GM12878 (cell line): ENCODE measurements around the gene NGFR. TPM values are rescaled to one million over a fixed set of nuclear protein-coding genes. Genes with fewer than 3 reads are reported as not detected.
A peak's percentile ranks its signal among the peaks of the same experiment; 100 is the strongest.

ENCODE experiments used
- BHLHE40 ChIP-seq, 2 experiments: fragments of 450-650 bp in 1 of 2; IDR thresholded peaks; 2 replicates each; pipeline ENCODE4 v1.6.1; 2011 to 2017; ENCODE audit warnings: low read depth in 2 of 2, borderline replicate concordance in 1 of 2, improper control_type of control experiment in 1 of 2, low read length in 1 of 2, mild to moderate bottlenecking in 1 of 2
- BMI1 ChIP-seq: fragments of 450-650 bp; IDR thresholded peaks from 2 replicates; pipeline ENCODE4 v1.6.1; 2016; ENCODE audit warnings: mild to moderate bottlenecking, moderate library complexity, borderline replicate concordance
- CBFB ChIP-seq: IDR thresholded peaks from 2 replicates; pipeline ENCODE4 v1.6.1; 2016; ENCODE audit warnings: antibody characterized with exemption, low read depth
- CBX3 ChIP-seq: fragments of 200-600 bp; sonication (generic); IDR thresholded peaks from 2 replicates; pipeline ENCODE4 v1.6.1; 2016; ENCODE audit warnings: low read depth, borderline replicate concordance
- CHD1 ChIP-seq: IDR thresholded peaks from 2 replicates; pipeline ENCODE4 v1.6.1; 2012; ENCODE audit warnings: low read depth, low read length, improper control_type of control experiment
- CREB1 ChIP-seq: IDR thresholded peaks from 2 replicates; pipeline ENCODE4 v1.6.1; 2012; ENCODE audit warnings: low read depth, mild to moderate bottlenecking, inconsistent platforms
- KDM1A ChIP-seq: fragments of 200-600 bp; sonication (generic); IDR thresholded peaks from 2 replicates; pipeline ENCODE4 v1.6.1; 2016; ENCODE audit warnings: borderline replicate concordance
- MTA2 ChIP-seq: fragments of 450-650 bp; IDR thresholded peaks from 2 replicates; pipeline ENCODE4 v1.6.1; 2016; ENCODE audit warnings: low read depth, mild to moderate bottlenecking, moderate library complexity
- MXI1 ChIP-seq: fragments of 150-350 bp; IDR thresholded peaks from 2 replicates; pipeline ENCODE4 v1.6.1; 2011; ENCODE audit warnings: low read depth, mild to moderate bottlenecking, inconsistent platforms, low read length, improper control_type of control experiment
- NFYB ChIP-seq: IDR thresholded peaks from 2 replicates; pipeline ENCODE4 v1.6.1; 2011; ENCODE audit warnings: low read depth, mild to moderate bottlenecking, low read length, improper control_type of control experiment, moderate library complexity; ENCODE audit not compliant: insufficient read depth
- NKRF ChIP-seq: fragments of 450-650 bp; conservative IDR thresholded peaks from 2 replicates; pipeline ENCODE4 v1.6.1; 2017; ENCODE audit warnings: mild to moderate bottlenecking, moderate library complexity
- NRF1 ChIP-seq: conservative IDR thresholded peaks from 2 replicates; pipeline ENCODE4 v1.6.1; 2011; ENCODE audit warnings: mild to moderate bottlenecking, low read depth, low read length, improper control_type of control experiment
- POLR2AphosphoS5 ChIP-seq: IDR thresholded peaks from 2 replicates; pipeline ENCODE4 v1.6.1; 2011; ENCODE audit warnings: mild to moderate bottlenecking, low read length, inconsistent platforms
- RAD21 ChIP-seq: IDR thresholded peaks from 2 replicates; pipeline ENCODE4 v1.6.1; 2011; ENCODE audit warnings: mild to moderate bottlenecking, low read depth, low read length, moderate library complexity; ENCODE audit not compliant: insufficient read depth
- RELA ChIP-seq: fragments of 450-650 bp; IDR thresholded peaks from 2 replicates; pipeline ENCODE4 v1.8.0; 2014; ENCODE audit warnings: borderline replicate concordance; ENCODE audit not compliant: partially characterized antibody
- SP1 ChIP-seq: IDR thresholded peaks from one replicate; pipeline ENCODE4 v1.6.1; 2011; ENCODE audit warnings: low read depth, low read length
- SREBF2 ChIP-seq: IDR thresholded peaks from 2 replicates; pipeline ENCODE4 v1.6.1; 2012; ENCODE audit warnings: mild to moderate bottlenecking, low read length
- SUZ12 ChIP-seq: fragments of 200-600 bp; sonication (generic); IDR thresholded peaks from one replicate; pipeline ENCODE4 v1.6.1; 2018; ENCODE audit warnings: antibody characterized with exemption, mild to moderate bottlenecking; ENCODE audit not compliant: unreplicated experiment
- USF2 ChIP-seq: IDR thresholded peaks from 2 replicates; pipeline ENCODE4 v1.6.1; 2011; ENCODE audit warnings: low read depth, low read length, improper control_type of control experiment, borderline replicate concordance
- YY1 ChIP-seq: IDR thresholded peaks from 2 replicates; pipeline ENCODE4 v1.6.1; 2011; ENCODE audit warnings: low read depth, mild to moderate bottlenecking, low read length
- ZBTB40 ChIP-seq: fragments of 450-650 bp; IDR thresholded peaks from 2 replicates; pipeline ENCODE4 v1.6.1; 2016; ENCODE audit warnings: mild to moderate bottlenecking, moderate library complexity, borderline replicate concordance
- polyA plus RNA-seq, 11 experiments: library from polyadenylated mRNA; depleted of rRNA in 4 of 11; unstranded in 6 of 11; stranded (reverse) in 5 of 11; fragments of >200 nt; fragmentation: Nextera tagmentation in 4 of 11; fragmentation: Illumina TruSeq in 1 of 11; extraction: Ambion mirVana in 4 of 11; extraction: Trizol in 1 of 11; gene quantifications; 1 replicate in 1 of 11; 2 replicates in 10 of 11; pipeline versions ENCODE4 v1.2.1 to v1.2.3, GENCODE V29; 2011 to 2016; ENCODE audit warnings: inconsistent platforms in 2 of 11, missing spikeins in 2 of 11, low read depth in 1 of 11
- total RNA-seq, 4 experiments: library from RNA; depleted of rRNA in 3 of 4; stranded (reverse); fragments of >200 nt in 3 of 4; fragmentation: Illumina TruSeq in 1 of 4; extraction: Trizol in 1 of 4; gene quantifications; 2 replicates each; pipeline versions ENCODE4 v1.2.1 to v1.2.3, GENCODE V29; 2013 to 2021

The NGFR gene
- total and polyA plus RNA-seq, 10 of the 15 experiments (the other 5 are each of a cell fraction or from before 2014, with no cell fraction given) = 0.05 to 0.28 (median 0.08) TPM; not detected in 1

DNA sequence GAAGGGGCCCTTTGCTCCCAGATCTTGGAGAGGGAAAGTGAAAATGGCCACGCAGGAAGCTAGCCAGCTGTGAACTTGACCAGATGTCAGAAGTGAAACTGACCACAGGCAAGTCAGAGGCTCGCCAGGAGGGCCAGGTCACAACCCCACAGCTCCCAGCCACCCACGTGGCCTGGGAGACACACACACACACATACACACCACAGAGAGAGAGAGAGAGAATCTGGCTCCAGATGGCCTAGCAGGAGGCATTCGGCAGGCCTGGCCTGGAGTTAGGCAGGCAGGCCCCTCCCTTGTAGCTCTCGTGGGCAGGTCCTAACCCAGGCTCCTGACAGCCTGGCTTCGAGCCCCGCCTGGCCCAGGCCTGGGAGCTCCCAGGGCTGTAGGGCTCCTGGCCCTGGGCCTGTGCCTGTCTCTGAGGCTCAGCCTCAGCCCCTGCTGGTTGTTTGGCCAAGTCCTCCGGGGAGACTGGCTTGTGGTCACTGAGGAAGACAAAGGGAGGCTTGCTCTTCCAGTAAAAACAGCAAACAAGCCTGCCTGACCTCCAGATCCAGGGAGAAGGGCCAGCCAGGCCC lies 20.2 kb downstream of the NGFR start (continued):
- TF ChIP-seq RELA = peak; percentile 55
- TF ChIP-seq CREB1 = peak; percentile 74; the same call in 1 of the 2 replicates
- no peak for TF ChIP-seq ZBTB40
- TF ChIP-seq NKRF = no peak
- TF ChIP-seq BMI1 = peak; percentile 13; the same call in 1 of the 2 replicates
- no peak for TF ChIP-seq NFYB
- no peak for TF ChIP-seq SUZ12
- peak; percentile 56 to 69; a peak in 2 of 4 replicates for TF ChIP-seq BHLHE40 (IDR thresholded peaks at IDR 0.05; ENCODE audit: borderline replicate concordance in 1 of 2, low read depth in 2 of 2, low read length in 1 of 2)
- no peak for TF ChIP-seq CBX3
- no peak for TF ChIP-seq NRF1
- TF ChIP-seq SREBF2 = no peak
- TF ChIP-seq RAD21 = no peak
- TF ChIP-seq KDM1A = no peak
- TF ChIP-seq USF2 = peak; percentile 47; the same call in 1 of the 2 replicates
- TF ChIP-seq YY1 = peak; percentile 57
- peak; percentile 75 for TF ChIP-seq SP1
- TF ChIP-seq CHD1 = no peak
- peak; percentile 69; the same call in 1 of the 2 replicates for TF ChIP-seq CBFB
- TF ChIP-seq MXI1 = no peak
- no peak for TF ChIP-seq POLR2AphosphoS5
- TF ChIP-seq MTA2 = peak; percentile 69
